T-helper 22 cell (primary cell): Measurements from ENCODE around the gene SPATA13.

Experiments used
- DNase-seq: peaks from one replicate; pipeline ENCODE4 v3.0.0-alpha.2; 2020; ENCODE audit warnings: low read depth

Gene SPATA13

DNA sequence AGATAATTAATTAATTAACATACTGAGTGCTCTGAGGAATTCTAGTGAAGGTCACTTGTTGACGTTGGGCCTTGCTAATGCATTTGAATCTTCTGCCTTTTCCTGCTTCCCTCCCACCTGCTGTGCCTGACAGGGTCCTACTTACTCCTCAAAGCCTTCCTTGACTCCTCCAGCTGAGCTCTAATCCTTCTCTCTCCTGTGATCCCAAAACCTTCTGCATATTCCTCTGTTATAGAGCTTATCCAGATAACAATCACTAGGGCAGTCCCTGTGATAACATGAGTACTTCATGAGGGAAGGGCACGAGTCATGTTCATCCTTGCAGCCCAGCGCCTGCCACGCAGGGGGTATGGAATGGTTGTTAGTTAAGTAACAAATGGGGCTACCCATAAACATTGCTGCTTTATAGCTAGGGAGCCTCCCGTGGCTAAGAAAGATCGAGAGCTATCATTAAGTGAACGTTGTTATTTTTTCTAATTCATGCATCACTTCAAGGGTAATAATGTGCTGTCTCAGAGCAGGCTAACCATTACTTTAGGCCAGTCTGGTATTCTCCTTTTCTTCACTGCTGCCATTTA is 19.1 kb upstream of the SPATA13 start:
- DNase-seq = no peak

DNA sequence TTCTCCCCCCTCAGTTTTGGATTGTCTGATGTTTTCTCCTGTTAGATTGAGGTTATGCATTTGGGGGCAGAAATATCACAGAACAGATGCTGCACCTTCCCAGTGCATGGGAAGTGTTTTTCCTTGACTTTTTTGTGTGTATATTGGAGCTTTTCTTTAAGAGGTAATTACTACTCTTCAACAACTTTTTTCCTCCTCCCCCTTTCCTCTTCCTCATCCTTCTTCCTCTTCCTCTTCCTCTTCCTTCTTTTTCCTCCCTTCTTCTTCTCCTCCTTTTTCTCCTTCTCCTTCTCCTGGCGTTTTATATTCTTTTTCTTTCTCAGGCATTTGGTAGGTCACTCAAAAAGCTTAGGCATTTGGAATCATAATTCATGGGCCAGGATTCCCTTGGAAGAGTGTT is 18.1 kb upstream of the SPATA13 start:
- no peak for DNase-seq

DNA sequence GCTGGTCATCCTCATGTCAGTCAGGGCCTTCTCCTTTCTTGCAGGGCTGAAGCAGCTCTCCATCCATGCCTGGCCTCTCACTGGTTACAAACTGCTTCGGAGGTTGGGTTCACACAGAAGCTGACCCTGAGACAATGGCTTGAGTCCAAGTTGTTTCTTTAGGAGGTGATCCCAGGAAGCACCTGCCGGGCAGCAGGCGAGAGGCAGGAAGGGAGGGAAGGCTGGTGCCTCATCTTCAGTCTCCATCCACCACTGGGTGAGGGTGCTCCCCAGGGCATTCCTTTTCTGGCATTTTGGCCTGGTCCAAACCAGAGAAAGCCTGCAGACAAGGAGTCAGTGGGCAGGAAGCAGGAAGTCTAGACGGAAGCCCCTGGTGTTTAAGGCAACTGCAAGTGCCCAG is 17.6 kb upstream of the SPATA13 start:
- DNase-seq = no peak

DNA sequence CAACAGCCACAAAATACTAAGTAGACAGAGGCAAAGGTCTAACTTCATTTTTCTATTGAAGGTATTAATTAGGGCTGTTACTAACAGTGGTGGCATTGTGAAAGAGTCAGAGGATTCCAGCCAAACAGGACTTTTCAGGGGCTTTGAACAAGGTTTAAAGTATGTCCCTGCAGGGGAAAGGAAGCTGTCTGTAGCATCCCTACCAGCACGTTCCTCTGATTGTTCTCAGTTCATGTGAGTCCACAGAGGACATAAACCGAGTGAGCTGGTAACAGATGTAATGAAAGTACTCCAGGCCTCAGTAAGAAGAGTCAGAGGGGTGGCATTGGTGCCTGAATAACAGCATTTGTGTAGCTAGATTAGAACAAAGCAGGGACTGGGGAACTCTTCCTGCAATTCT is 15.3 kb upstream of the SPATA13 start:
- no peak for DNase-seq

DNA sequence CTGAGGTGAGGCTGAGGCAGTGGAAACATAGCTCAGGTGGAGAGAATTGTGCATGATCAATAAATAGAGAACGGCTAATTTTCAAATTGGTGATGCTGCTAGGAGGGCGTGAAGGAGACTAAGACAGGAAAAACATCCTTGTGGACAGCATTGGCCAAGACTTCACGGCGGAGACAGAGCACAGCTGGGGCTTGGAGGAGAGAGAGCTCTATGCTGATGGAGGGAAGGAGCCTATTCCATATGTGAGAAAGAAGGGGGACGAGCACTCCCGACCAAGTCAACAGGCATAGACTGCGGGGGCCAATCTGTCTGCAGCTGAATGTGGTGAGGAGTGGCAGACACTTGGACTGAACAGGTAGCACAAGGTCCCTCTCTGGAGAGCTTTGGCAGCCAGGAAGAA is 14.8 kb upstream of the SPATA13 start:
- no peak for DNase-seq

DNA sequence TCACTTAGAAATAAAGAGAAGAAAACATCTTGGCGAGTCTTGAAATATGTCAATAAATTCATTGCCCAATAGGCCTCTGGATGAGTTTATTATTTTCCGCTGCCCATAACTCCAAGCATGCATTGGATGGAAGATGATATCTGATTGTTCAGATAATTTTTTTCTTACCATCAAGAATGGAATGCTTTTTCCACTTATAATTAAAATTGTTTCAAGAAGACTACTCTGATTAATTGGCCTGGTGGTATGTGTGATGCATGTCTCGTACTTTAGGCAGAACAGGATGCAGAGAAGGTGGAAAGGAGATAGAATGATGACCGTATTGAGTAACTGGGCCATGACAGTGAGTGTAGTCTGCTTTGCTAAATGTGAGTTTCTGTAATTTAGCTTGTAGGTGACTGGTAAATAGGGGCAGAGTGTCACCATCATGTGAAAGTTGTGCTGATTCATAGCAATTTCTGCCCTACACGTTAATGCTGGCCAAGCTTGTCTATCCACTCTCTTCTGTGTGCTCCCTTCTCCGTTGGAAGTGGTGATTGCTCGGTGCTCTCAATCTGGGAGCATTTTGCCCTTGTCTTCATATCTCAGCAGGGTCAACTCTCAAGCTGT is 13.5 kb upstream of the SPATA13 start:
- DNase-seq = no peak

DNA sequence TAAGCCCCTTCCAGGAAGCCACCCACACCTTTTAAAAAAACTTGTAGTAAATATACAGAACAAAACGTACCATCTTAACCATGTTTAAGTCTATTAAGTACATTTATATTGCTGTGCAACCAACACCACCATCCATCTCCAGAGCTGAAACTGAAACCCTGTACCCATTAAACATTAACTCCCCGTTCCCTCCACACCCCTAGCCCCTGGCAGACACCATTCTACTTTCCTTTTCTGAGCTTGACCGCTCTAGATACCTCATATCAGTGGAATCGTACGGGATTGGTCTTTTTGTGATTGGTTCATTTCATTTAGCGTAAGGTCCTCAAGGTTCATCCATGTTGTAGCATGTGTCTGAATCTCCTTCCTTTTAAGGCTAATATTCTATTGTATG is 13.0 kb upstream of the SPATA13 start:
- no peak for DNase-seq

DNA sequence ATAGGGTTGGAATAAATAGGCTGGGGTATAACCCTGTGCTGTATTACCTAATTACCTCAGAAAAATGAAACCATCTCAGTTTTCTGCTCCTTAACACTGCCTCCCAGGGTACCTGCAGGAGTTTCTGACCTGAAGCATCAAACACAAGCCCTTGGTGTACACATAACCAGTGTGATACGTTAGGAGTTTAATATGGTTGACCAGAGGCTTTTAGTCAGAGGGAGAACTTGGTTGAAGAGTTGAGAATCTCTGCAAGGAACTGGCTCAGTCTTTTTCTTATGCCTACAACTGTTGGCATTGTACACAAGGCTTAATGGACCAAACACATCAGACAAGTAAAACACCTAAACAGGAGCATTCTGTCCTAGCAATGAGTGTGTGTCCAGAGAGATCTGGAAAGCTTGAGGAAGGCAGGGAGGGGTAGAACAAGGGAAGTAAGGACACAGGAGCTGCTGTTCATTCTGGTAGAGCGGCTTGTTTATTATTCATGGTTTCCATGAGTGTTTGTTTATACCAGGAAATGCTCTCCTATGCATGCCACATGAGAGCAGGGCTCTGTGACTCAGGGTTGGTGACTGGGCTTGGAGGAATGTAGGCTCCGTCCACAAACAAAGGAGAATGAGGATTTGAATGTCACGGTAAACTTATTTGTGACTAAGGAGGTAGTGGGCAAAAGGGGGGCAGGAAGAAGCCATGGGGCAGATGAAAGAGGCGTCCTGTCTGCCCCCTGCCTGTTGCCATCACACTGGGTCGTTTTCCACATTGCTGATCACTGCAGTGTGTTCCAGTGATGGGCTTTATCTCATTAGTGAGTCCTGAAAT is 11.9 kb upstream of the SPATA13 start:
- no peak for DNase-seq

DNA sequence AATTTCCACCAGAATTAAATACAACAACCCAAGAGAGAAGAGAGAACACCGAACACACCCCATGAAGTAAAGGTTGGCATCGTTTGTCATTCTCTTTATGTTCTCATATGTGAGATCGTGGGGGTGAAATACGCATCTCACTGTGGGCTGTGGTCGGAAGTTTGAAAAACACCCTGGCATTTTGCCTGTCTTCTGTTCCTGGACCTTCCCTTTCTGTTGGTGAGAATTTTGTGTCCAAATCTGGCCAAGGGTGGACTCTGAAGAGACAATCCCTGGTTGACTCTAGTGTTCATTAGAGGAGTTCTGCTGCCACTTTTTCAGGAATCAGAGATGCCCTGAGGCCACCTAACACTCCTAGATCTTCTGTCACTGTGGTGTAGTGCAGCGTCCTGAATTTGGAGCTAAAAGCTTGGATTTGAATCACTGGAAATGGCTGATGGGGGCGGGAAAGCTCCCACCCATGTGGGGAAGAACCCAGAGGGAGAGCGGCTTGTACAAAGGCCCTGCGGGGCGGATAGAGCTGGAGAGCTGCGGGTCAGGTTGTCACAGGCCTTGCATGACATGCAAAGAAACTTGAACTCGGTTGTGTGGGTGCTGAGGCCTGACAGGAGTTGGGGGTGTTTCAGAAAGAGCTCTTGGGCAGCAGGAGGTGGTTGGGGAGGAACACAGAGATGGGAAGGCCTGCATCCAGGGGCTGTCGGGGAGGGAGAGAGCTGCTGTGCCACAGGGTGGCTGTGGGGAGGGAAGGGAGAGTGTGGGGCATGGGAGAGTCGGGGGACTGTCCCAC is 11.1 kb upstream of the SPATA13 start:
- DNase-seq = no peak

DNA sequence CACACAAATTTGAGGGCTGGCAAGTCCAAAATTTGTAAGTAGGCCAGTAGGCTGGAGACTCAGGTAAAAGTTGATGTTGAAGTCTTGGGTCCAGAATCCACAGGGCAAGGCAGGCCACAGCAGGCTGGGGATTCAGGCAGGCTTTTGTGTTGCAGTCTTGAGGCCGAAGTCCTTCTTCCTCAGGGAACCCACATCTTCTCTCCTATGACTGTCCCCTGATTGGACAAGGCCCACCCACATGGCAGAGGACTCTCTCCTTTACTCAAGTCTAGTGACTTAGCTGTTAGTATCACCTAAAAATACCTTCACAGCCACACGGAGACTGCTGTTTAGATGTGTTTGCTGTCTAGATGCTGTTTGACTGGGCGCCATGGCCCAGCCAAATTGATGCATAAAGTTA is 9.9 kb upstream of the SPATA13 start:
- no peak for DNase-seq

DNA sequence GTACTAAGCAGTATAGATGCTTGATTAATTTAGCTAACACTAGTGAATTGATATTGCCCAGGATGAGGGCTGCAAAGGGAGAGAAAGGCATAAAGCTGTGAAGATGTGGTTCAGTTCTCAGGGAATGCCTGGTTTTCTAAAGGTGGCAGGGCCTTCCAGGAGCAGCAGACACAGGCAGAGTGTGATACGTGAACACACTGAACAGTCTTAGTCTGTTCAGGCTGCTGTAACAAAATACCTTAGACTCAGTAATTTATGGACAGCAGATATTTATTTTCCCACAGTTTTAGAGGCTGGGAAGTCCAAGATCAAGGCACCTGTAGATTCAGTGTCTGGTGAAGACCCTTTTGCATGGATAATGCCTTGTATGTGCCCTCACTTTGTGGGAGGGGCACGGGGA is 8.7 kb upstream of the SPATA13 start:
- no peak for DNase-seq

DNA sequence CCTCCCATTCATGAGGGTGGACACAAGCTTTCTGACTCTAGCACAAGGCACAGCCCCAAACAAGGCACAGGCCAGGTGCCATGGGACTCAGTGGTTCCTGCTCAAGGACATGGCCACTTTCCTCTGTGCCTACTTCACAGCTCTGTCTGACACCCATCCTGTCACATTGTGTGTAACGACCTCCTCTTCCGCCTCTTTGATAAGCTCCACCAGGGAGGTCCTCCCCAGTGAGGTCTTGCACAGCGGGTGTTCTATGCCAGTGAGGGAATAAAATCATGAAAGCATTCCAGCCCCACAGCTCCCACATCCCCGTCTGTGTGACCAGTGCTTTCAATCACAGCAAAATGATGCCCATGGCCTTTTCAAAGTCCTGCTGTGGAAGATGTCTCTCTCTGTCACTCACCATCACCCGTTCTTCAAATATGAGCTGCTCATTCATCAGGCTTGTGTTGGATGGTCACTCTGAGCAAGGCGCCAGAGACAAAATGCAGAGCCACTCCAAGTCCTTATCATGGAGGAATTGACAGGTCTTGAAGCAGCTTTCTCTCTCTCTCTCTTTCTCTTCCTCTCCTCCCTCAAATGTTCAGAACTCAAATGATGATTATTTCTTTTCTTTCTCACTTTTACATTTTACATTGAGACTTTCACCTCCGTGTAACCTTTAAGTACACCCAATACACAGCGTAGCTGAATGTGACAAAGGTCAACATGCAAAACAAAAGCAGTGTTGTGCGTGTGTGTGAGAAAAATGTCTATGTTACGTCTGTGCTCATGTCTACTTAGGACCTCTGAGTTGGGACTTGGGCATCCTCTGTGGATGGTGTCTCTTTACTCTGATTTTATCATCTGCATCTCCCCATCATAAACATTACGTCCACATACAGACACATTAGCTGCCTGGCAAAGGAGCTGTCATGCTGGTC is 8.0 kb upstream of the SPATA13 start:
- no peak for DNase-seq

DNA sequence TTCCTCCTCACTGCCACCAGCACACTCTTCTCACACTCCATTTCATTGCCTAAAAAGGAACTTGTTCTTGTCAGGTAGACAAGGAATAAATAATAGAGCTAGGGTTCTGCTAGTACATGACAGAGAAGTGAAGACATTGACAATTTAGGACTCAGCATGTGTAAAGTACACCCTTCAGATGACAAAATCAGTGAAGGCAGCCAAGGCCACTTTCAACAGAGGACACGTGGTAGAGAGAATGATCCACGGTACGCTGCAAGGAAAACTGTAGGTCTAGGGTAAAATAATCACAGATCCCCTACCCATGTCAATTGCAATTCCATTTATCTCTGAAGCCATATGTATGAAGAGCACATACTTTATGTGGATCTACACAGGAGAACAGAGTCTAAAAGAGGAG is 7.2 kb upstream of the SPATA13 start:
- DNase-seq = no peak

DNA sequence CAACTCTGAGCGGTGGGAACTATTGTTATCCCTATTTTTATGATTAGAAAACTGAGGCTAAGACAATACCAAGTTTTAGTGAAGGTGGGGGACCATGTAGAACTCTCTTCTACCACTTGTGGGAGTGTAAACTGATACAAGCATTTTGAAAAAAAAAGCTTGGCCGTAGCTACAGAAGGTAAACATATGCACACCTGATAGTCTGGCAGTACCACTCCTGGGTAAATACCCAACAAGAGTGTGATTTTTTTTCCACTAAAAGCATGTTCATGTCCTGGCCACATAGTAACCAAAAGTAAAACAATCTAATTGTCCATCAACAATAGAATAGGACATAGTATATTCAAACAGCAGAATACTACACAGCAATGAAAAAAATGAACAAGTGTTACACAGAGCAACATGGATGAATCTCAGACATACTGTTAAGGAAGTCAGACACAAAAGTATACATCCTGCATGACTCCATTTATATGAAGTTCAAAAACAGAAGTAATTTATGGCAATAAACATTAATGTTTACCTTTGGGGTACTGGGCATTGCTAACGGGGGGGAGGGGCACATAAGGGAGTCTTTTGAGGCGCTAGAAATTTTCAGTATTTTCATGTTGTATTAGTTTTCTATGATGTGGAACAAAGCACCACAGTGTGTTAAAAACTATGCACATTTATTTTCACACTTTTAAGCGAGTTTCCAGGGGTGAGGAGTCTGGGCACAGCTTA is 6.4 kb upstream of the SPATA13 start:
- DNase-seq = no peak

DNA sequence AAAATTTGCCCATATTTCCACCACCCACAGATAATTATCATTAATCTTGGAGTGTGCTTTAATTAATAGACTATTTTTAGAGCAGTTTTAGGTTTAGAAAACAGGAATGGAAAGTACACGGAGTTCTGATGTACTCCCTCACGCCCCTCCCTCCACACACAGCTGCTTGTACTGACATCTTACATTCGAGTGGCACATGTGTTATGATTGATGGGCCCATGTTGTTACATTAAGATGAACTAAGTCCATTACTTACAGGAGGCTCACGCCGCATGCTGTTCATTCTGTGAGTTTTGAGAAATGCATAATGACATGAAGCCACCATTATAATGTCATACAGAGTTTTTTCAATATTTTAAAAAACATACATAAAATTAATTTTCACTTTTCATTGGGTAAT is 1.2 kb upstream of the SPATA13 start:
- DNase-seq = no peak

DNA sequence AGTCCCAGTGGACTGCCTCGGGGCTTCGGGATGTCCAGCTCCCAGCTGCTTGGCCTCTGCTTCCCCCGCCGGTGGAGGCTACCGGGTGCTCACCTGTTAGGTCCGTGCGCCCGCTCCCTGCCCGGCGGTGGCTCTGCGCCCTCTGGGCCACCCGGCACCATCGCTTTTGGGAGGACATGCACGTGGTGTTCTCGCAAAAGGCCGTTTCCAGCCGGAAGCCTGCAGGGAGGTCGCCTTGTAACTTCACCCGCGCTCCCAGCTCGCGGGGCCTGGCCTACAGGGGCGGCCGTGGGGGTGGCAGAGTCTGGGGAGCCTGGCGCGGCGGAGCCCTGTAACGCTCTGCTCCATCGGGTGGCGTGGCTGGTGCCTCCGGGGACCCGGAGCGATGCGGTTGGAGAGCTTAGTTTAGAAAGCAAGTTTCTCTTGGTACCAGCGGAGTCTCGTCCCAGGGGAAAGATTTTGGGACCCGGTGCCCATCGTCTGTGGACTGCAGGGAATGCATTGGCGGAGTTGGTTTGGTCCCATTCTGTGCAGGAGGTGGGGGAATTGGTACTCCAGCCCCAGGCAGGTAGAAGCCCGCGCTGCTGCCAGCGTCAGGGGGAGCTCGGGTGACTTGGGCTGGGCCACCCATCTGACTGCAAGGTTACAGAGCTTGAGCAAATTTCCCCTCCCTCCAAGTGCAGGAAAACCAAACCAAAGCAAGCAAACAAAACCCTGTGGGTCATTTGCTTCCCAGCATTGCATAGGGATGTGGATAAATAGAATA is 673 bp downstream of the SPATA13 start:
- peak; percentile 7 for DNase-seq

DNA sequence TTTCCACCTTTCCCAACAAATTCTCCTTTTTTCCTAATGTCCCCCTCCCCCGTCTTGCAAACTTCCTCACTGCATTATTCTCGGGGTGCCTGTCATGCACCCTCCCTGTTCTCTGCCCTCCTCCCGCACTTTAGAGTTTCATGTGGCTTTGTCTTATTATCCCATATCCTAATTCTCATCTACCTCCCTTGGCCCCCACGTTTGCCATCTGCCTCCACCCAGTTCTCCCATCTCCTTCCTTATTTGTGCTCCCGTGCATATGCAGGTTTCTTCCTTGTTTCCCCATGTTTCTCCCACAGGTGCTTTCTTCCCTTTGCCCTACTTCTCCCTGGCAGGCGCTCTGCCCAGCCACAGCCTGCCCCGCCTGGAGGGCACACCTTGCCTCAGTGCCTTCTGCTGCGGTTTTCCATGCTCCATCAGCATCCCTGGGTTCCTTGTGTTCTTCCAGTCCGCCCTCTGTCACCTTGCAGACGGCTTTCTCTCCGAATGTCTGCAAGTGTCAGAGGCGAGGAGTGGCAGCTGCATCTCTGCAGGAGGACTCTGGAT is 1.5 kb downstream of the SPATA13 start:
- no peak for DNase-seq

DNA sequence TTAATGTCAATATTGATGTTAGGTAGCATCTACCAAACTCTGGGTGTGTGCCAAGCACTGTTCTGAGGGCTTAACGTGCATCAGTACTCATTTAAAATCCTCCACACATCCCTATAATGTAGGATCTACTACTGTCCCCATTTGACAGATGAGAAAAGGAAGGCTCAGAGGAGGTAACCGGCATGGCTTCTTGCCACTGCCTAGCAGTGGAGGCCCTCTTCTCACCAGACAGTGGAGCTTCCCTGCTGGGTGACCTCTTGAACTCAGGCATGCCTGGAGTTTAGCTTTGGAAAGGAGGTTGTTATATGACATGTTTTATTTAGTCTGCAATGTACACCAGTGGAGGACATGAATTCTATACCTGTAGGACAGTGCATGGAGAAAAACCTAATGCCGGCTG is 2.1 kb downstream of the SPATA13 start:
- no peak for DNase-seq

DNA sequence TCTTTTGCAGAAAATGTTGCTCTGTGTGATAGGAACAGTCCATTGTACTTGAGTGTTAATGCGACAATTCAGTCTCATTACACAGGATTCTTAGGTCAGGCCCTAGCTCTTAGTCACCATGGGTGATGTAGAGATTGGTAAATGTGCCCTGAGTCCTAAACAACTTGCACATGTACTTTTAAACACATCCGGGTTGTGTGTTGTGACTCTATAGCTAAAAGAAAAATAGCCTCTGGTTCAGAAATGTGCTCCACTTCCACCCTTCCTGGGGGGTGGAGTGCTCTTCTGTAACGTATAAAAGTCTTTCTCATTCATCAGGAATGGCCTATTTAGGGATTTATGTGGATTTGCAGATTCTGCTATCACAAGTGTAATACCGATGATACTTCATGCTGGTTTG is 5.2 kb downstream of the SPATA13 start:
- DNase-seq = no peak

DNA sequence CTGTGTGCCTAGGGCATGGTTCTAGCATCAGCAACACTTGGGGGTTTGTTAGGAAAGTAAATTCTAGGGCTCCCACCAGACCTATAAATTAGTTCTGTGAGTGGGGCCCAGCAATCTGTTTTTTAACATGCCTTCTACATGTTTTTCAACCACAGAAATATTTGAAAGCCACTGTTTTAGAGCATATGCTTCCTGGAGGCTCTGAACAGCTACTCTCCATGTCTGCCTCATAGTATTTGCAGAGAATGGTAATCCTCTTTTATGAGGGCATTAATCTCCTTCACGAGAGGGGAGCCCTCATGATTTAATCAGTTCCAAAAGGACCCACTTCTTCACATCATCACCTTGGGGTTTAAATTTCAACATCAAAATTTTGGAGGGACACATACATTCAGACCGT is 6.0 kb downstream of the SPATA13 start:
- no peak for DNase-seq
